CD4-positive, alpha-beta T cell treated with Interleukin-6 at 100 ng/mL for 8 hours (primary cell): Measurements from ENCODE around the gene DYNC1H1.

Source experiments
- DNase-seq: peaks from one replicate; pipeline ENCODE4 v3.0.0-alpha.2; 2020; ENCODE audit warnings: mixed read lengths, low spot score

DYNC1H1 gene

GRCh38 chr14:102037686-102038085 is 73.3 kb downstream of the DYNC1H1 start:
- no peak for DNase-seq

GRCh38 chr14:102039157-102039556 is 74.8 kb downstream of the DYNC1H1 start:
- DNase-seq: no peak

DNA sequence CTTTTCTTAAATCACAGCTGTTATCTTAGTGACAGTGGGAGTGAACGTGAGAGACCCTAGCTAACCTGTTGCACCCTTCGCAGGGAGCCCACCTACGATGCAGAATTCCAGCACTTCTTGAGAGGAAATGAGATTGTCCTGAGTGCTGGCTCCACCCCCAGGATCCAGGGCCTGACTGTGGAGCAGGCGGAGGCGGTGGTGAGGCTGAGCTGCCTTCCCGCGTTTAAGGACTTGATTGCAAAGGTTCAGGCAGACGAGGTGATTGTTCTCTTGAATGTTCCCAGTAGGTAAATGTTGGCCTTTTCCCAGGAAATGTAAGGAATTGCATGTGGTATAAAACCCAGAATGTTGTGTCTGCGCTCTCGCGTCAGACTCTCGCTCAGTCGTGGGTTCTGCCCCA is 75.8 kb downstream of the DYNC1H1 start:
- DNase-seq: no peak

DNA sequence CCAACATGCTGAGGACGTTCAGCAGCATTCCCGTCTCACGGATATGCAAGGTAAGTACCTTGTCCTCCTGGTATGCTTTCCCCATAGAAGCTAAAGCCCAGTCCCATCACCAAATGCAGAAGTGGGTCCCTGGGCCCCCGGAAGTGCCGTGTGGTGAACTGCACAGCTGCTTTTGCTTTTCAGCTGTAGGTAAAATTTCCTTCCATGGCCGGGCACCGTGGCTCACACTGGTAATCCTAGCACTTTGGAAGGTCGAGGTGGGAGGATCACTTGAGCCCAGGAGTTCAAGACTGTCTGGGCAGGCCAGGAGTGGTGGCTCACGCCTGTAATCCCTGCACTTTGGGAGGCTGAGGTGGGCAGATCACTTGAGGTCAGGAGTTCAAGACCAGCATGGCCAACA is 78.3 kb downstream of the DYNC1H1 start:
- no peak for DNase-seq

- no peak for DNase-seq
Measured at GRCh38 chr14:102043251-102044025, 79.1 kb downstream of the DYNC1H1 start.

- DNase-seq: no peak
Measured at GRCh38 chr14:102044566-102044965, 80.2 kb downstream of the DYNC1H1 start.

DNA sequence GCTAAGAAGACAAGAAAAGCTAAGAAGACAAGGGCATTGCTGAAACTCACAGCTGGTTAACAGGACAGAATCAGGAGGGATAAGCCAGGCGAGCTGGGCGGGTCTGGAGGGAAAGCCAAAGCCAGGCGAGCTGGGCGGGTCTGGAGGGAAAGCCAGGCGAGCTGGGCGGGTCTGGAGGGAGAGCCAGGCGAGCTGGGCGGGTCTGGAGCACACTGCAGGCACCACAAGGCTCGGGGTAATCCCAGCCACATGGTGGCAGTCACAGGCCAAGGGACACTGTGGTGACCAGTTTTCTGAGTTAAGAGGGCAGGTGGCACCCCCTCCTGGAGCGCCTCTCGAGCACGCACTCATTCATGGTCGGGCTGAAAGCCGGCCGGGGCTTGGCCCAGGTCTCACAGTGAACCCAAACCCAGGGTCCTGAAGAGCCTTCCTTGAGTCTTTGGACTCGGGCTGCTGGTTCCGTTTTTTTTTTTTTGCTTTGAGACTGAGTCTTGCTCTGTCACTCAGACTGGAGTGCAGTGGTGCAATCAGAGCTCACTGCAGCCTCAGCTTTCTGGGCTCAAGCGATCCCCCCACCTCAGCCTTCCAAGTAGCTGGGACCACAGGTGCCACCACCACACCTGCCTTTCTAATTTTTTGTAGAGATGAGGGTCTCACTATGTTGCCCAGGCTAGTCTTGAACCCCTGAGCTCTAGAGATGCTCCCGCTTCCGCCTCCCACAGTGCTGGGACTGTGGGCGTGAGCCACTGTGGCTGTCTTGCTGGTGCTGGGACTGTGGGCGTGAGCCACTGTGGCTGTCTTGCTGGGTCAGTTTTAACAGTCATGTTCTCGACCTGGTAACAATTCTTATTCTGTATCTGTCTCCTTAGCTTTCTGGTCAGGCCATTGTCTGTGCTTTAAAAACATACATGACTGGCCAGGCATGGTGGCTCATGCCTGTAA is 82.2 kb downstream of the DYNC1H1 start:
- no peak for DNase-seq

DNA sequence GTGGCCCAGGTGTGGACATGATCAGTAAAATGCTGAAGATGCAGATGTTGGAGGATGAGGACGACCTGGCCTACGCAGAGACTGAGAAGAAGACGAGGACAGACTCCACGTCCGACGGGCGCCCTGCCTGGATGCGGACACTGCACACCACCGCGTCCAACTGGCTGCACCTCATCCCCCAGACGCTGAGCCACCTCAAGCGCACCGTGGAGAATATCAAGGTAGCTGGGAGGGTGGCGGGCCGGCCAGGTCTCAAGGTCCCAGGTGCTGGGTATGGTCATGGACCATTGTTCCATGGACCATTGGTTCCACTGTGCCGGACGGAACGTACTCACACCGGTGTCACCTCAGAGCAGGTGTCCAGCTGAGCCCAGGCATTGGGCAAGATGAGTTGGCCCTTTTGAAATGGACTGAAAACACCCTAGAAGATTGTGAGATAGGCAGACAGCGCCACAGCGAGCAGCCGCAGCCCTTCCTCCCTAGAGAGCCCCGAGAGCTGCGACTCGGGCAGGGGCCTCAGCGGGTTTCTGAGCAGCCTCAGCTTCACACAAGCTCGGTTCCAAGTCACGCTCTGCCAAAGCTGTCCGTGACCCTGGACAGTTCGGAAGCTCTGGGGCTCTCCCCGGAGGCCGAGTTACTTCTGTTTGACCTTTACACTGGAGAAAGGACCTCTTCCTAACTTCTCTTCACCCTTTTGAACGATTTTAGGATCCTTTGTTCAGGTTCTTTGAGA is 83.6 kb downstream of the DYNC1H1 start:
- DNase-seq: no peak

- no peak for DNase-seq
Measured at GRCh38 chr14:102049258-102050025, 85.1 kb downstream of the DYNC1H1 start.

GRCh38 chr14:102050026-102050405 is 85.6 kb downstream of the DYNC1H1 start:
- no peak for DNase-seq

DNA sequence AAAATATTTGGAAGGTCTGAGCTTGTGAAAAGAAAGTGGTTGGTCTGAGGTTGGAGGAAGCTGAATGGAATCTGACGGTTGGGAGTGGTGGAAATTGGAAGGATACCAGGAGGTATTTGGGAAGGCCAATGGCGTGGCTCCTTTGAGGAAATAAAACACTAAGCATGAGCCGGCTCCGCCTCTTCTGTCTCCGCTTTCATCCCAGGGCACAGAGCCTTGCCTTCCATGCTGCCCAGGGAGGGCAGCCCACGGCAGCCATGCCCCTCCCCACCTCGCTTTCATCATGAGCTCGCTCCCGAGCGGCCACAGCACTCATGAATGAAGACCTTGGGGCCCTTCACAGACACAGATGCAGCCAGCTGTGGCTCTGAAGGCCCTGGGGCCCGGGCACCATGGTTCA is 86.3 kb downstream of the DYNC1H1 start:
- DNase-seq: no peak

DNA sequence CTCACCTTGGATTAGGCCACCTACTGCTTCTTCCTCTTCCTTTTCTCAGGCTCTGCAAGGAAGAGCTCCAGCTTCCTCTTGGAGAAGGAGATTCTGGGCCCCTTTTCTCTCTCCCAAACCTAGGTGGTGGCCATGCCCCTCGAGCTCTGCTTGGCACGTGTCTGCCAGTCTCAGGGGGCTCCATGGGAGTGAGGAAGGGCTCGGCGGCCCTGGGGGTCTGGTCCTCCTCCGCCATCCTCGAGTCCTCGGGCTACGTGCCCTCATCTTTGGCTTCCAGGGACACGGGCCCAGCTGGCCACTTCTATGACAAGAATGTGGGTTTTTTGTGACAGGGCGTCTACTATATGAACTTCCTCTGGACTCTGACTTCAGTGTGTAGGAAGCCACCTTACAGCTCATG is 88.1 kb downstream of the DYNC1H1 start:
- no peak for DNase-seq

DNA sequence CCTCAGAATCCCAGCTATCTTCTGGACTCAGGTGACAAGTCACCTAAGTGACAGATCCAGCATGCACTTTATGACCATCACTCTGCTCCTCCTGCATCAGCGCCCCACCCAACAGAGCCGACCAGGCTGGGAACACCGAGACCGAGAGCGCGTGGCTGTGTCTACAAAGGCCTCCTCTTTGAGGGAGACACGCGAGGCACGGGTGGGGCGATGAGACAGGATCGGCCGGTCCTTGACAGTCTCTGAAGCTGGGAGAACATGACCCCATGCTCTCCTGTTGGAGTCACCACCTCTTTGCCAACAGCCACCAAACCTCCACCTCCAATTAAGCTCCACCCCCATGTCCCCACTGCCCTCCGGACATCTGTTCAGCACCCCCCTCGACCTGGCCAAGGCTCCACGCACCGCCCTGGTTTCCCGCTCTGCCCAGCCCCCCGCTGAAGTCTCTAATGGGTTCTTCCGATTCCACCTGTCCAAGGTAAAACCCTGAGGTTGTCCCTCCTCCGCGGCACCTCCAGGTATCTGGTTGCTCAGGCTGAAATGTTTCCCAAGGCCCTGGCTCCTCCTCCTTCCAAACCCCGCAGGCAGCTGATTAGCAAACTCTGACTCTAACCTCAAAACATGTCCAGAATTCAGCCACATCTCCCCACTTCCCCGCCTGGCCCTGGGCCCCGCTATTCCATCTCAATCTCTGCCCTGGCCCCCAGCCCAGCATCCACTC is 91.0 kb downstream of the DYNC1H1 start:
- DNase-seq: no peak

DNA sequence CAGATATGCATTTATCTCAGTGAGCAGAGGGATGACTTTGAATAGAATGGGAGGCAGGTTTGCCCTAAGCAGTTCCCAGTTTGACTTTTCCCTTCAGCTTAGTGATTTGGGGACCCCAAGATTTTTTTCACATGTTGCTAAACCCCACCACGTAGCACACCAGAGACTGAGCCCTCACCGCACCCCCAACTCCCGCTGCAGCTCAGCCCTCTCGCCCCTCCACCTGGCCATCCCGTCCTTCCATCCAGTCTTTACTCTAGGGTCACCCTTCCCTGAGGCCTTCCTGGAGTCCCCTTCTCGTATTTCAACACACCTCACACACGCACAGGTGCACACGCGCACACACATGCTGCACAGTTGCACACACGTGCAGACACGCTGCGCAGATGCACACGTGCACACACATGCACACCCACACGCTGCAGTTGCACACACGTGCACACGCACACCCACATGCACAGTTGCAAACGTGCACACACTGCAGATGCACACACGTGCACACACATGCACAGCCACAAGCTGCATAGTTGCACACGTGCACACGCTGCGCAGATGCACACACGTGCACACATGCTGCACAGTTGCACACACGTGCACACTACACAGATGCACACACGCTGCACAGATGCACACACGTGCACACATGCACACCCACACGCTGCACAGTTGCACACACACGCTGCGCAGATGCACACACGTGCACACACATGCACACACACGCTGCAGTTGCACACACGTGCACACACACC is 92.5 kb downstream of the DYNC1H1 start:
- no peak for DNase-seq

DNA sequence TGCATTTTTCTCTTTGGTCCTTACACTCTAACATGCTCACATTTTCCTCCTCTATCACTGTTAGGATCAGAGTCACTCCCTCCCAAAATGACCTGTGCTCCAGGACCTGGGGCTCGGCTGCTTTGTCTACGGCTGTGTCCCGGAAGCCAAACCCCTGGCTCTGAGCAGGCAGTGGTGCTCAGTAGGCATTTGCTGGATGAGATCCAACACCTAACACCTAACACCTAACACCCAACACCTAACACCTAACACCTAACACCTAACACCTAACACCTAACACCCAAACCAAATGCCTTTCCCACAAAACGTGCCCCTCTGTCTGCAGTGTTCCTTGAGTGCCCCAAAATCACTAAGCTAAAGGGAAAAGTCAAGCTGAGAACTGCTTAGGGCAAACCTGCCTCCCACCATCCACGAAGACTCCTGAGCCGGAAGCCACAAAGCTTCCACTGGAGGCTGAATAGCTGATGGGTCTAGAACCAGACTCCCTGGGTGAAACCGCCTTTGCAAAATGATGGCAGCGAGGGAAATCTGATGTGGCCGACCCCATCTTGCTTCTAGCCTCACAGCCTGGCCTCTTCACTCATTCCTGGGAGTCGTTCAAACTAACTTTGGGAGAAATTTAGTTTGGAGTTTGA is 93.2 kb downstream of the DYNC1H1 start:
- DNase-seq: no peak

DNA sequence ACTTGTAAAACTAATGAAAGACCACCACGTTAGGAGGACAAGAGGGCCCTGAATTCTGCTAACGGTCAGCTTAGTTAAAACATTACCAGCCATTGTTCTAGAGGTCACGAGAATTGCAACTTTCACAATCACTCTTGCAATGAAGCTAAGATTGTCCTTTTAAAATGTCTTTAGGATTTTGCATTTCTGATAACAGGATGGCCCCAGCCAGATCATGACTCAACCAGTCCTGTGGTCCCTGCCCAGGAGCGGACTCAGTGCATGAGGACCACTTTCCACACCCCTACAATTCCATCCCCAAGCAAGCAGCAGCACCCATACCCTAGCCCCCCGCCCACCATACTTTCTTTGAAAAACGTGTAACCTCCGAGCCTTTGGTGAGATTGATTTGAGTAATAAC is 93.8 kb downstream of the DYNC1H1 start:
- no peak for DNase-seq

- DNase-seq: no peak
Measured at GRCh38 chr14:102058961-102059360, 94.6 kb downstream of the DYNC1H1 start.

- peak; percentile 68 for DNase-seq
Measured at GRCh38 chr14:102063109-102063807, 98.9 kb downstream of the DYNC1H1 start.

DNA sequence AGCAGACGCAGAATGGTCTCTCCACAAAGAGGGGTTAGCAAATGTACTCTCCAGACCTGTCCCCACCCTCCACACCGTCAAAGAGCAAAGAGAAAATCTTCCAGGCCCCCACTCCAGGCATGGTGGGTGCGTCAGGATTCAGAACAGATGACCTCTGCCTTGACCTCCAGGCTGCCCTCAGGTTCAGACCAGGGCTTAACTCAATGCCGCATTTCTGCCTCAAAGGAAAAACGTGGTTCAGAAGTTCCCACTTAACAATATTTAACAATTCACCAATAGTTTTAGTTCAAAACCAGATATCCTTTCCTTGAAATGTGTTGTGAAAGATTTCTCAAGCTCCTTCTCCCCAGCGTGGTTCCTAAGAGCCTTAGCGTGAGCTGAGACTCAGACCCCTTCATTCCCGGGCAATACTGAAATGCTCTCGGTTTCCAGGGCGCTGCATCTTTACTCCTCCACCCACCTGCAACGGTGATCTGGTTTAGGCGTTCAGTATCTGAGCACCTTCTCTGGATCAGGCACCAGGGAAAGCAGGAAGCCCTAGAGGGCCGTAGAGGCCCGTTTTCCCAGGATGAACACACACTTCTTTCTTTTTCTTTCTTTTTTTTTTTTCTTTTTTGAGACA is 99.5 kb downstream of the DYNC1H1 start:
- no peak for DNase-seq
